Mammary epithelial cell (primary cell): ENCODE results near the gene FOXN4.

Source experiments
- CTCF ChIP-seq, 2 donors: IDR thresholded peaks in 1 of 2; conservative IDR thresholded peaks in 1 of 2; 2 replicates each; pipeline ENCODE4 v1.5.1; 2011 to 2012; ENCODE audit warnings: inconsistent platforms in 2 of 2, low read length in 2 of 2, mild to moderate bottlenecking in 2 of 2, control low read depth in 1 of 2, low read depth in 1 of 2; ENCODE audit not compliant: insufficient read depth in 1 of 2; ENCODE audit errors: extremely low read depth in 1 of 2
- EZH2 ChIP-seq: IDR thresholded peaks from 2 replicates; pipeline ENCODE4 v1.6.1; 2012; ENCODE audit warnings: low read length, inconsistent platforms, borderline replicate concordance

- TF ChIP-seq CTCF (conservative IDR thresholded peaks at IDR 0.05 in 1 of 2, IDR thresholded peaks at IDR 0.05 in 1 of 2; ENCODE audit: extremely low read depth in 1 of 2, insufficient read depth in 1 of 2, low read depth in 1 of 2, low read length in 2 of 2): no peak
- no peak for TF ChIP-seq EZH2
These were observed 80.4 kb downstream of the FOXN4 start for GRCh38 chr12:109228664-109229063.
